ENCODE results near the gene ZP2. TPM values are rescaled to one million over a fixed set of nuclear protein-coding genes. Genes with fewer than 3 reads are reported as not detected.
A peak's percentile ranks its signal among the peaks of the same experiment; 100 is the strongest.
"Not testable (repeated sequence)": the region's sequence is repeated elsewhere in the genome, so short reads cannot be mapped to it uniquely, and the experiment has no call there.

The ZP2 gene
- total RNA-seq, 1 donor from 2014 or later = 0.67 TPM

DNA sequence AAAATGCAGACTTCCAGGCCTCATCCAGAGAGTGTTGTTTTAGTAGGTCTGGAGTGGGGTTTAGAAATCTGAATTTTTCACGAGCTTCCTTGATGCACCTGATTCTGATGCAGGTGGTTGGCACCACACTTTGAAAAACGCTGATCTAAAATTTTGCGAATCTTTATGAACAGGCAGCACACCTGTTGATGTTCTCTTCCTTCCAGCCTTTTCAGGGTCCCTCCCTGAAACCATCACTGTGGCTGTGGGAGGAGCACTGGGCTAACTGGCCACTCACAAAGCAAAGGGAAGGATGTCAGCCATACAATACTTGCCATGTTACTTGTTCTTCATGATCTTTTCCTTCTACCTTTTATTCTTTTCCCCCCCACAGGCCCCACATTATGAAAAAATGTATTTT, 38.7 kb downstream of the ZP2 start:
- Histone ChIP-seq H3K9me3 (no peaks in the 10 kb centered on the region), H3K4me3 (no peak overlapping the region), H3K36me3 (peaks cover 71% of the 10 kb centered on the region), H3K27ac (no peak overlapping the region), H3K27me3 (no peaks in the 10 kb centered on the region), H3K4me1 (no peaks in the 10 kb centered on the region)
- DNase-seq (no peak), ATAC-seq (no peak)
- TF ChIP-seq, protein P1, sequence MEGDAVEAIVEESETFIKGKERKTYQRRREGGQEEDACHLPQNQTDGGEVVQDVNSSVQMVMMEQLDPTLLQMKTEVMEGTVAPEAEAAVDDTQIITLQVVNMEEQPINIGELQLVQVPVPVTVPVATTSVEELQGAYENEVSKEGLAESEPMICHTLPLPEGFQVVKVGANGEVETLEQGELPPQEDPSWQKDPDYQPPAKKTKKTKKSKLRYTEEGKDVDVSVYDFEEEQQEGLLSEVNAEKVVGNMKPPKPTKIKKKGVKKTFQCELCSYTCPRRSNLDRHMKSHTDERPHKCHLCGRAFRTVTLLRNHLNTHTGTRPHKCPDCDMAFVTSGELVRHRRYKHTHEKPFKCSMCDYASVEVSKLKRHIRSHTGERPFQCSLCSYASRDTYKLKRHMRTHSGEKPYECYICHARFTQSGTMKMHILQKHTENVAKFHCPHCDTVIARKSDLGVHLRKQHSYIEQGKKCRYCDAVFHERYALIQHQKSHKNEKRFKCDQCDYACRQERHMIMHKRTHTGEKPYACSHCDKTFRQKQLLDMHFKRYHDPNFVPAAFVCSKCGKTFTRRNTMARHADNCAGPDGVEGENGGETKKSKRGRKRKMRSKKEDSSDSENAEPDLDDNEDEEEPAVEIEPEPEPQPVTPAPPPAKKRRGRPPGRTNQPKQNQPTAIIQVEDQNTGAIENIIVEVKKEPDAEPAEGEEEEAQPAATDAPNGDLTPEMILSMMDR (IDR thresholded peaks at IDR 0.05) = no peak
- intact Hi-C loops (cut with DNase I) = no loop called here

DNA sequence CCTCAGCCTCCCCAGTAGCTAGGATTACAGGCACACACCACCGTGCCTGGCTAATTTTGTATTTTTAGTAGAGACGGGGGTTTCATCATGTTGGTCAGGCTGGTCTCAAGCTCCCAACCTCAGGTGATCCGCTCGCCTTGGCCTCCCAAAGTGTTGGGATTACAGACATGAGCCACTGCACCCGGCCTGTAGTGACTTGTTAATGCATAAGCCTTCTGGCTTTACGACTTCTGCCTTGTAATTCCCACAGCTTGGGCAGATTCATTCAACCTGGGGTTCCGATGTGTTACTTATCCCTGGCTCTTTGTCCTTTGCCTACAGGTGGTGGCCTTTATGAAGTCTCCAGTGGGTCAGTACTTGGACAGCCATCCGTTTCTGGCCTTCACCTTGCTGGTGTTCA, 41.3 kb downstream of the ZP2 start:
- peaks cover 62% of the 10 kb centered on the region for H3K36me3 ChIP-seq
- ATAC-seq; H3K9me3 ChIP-seq; H3K27ac ChIP-seq; intact Hi-C loops (cut with DNase I); H3K4me1 ChIP-seq; H3K27me3 ChIP-seq; DNase-seq; H3K4me3 ChIP-seq: not testable (repeated sequence)

DNA sequence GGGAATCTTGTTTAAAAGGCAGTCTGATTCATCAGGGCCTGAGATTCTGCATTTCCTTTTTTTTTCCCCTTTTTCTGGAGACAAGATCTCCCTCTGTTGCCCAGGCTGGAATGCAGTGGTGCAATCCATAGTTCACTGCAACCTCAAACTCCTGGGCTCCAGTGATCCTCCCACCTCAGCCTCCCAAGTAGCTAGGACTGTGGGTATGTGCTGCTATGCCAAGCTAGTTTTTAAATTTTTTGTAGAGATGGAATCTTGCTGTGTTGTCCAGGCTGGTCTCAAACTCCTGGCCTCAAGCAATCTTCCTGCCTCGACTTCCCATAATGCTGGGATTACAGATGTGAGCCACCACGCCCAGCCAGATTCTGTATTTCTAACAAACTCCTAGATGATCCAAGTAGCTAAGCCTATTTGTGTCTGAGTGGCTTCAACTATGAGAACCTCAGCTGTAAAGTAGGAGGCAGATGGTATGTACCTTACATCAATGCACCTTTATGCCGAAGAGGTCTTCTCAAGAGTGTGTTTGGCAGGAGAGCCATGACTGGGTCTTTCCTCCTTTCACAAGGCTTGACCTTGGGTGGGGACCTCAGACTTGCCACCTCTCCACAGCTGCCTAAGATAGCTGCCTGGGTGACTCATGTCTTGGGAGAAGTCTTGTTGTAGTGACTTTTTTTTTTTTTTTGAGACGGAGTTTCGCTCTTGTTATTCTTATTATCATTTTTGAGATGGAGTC, 42.0 kb downstream of the ZP2 start:
- no peak overlapping the region for H3K27ac ChIP-seq
- ATAC-seq (peak; percentile 23), DNase-seq (no peak)
- H3K27me3 ChIP-seq = no peaks in the 10 kb centered on the region
- peaks cover 61% of the 10 kb centered on the region for H3K36me3 ChIP-seq
- intact Hi-C loops (cut with DNase I) = no loop called here
- no peaks in the 10 kb centered on the region for H3K9me3 ChIP-seq
- no peaks in the 10 kb centered on the region for H3K4me1 ChIP-seq
- H3K4me3 ChIP-seq = no peak overlapping the region
- TF ChIP-seq, protein P1 (IDR thresholded peaks at IDR 0.05) = no peak

DNA sequence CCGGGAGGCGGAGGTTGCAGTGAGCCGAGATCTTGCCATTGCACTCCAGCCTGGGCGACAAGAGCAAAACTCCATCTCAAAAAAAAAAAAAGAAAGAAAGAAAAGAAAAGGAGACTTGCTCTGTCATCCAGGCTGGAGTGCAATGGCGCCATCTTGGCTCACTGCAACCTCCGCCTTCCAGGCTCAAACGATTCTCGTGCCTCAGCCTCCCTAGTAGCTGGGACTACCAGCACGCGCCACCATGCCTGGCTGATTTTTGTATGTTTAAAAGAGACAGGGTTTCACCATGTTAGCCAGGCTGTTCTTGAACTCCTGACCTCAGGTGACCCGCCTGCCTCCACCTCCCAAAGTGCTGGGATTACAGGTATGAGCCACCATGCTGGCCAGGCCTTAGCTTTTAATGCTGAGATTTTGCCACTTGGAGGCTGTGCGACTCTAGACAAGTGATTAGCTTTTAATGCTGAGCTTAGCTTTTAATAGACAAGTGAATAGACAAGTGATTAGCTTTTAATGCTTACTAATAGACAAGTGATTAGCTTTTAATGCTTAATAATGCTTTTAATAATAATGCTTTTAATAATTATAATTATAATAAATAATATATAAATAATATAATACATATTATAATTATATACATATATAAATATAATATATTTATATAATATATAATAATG, 43.3 kb downstream of the ZP2 start:
- ATAC-seq (no peak), DNase-seq (no peak)
- Histone ChIP-seq H3K4me3 (no peak overlapping the region), H3K4me1 (peaks cover 4% of the 10 kb centered on the region), H3K27ac (no peak overlapping the region), H3K27me3 (no peaks in the 10 kb centered on the region), H3K36me3 (peaks cover 65% of the 10 kb centered on the region), H3K9me3 (no peaks in the 10 kb centered on the region)
- intact Hi-C loops (cut with DNase I) = no loop called here
- TF ChIP-seq, protein P1 (IDR thresholded peaks at IDR 0.05) = no peak

DNA sequence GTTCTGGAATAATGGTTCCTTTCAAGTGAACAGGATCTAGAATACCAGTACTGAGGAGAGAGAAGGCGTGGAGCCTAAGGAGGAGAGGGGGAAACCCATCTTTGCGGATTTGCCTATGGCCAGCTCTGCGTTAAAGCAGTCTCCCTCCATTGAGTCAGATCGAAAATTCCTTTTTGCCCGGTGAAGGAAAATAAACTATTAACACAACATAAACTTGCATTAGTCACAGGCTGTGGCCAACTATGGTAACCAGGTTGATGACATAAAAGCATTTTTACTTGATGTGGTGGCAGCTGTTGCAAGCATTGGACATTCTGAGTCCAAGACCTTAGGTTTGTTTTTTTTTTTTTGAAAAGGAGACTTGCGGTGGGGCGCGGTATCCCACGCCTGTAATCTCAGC, 44.0 kb downstream of the ZP2 start:
- ATAC-seq (no peak), DNase-seq (no peak)
- H3K4me1 ChIP-seq = peaks cover 11% of the 10 kb centered on the region
- peaks cover 63% of the 10 kb centered on the region for H3K36me3 ChIP-seq
- no peak overlapping the region for H3K4me3 ChIP-seq
- TF ChIP-seq, protein P1 (IDR thresholded peaks at IDR 0.05) = no peak
- intact Hi-C loops (cut with DNase I) = no loop called here
- H3K27ac ChIP-seq = no peak overlapping the region
- no peaks in the 10 kb centered on the region for H3K9me3 ChIP-seq
- H3K27me3 ChIP-seq = no peaks in the 10 kb centered on the region

DNA sequence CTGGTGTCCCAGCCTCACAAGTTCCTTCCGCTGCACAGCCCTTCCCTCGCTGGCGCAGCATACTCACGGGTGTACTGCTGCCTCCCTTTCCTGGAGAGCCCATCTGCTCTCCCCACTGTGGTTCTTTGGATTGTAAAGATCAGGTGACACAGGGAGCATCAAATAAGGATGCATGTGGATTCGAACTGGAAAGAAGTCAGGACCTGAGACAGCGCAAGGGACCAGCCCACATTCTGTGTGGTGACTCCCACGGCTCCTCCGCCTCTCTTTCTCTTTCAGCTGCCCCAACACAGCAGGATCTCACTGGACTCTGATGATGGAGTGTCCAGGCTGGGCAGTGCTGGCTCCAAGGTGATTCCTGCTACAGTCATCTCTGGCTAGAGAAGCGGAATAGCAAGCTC, 44.8 kb downstream of the ZP2 start:
- ATAC-seq (no peak), DNase-seq (no peak)
- H3K9me3 ChIP-seq = no peaks in the 10 kb centered on the region
- no peak overlapping the region for H3K27ac ChIP-seq
- intact Hi-C loops (cut with DNase I) = no loop called here
- H3K36me3 ChIP-seq = peaks cover 55% of the 10 kb centered on the region
- H3K4me3 ChIP-seq = no peak overlapping the region
- no peaks in the 10 kb centered on the region for H3K27me3 ChIP-seq
- peaks cover 13% of the 10 kb centered on the region for H3K4me1 ChIP-seq
- TF ChIP-seq, protein P1 (IDR thresholded peaks at IDR 0.05) = no peak
